Skeletal muscle cell (primary cell): ENCODE data around the gene AGAP1.
"Not testable (repeated sequence)": the region's sequence is repeated elsewhere in the genome, so short reads cannot be mapped to it uniquely, and the experiment has no call there.

Source experiments
- DNase-seq: peaks from one replicate; pipeline ENCODE4 v3.0.0-alpha.2; 2010; ENCODE audit warnings: low read depth
- H3K4me3 ChIP-seq: 2 replicates; pipeline ENCODE4 v1.5.1; 2011; ENCODE audit warnings: low read depth, mild to moderate bottlenecking, control low read depth, low read length, moderate library complexity

The AGAP1 gene

DNA sequence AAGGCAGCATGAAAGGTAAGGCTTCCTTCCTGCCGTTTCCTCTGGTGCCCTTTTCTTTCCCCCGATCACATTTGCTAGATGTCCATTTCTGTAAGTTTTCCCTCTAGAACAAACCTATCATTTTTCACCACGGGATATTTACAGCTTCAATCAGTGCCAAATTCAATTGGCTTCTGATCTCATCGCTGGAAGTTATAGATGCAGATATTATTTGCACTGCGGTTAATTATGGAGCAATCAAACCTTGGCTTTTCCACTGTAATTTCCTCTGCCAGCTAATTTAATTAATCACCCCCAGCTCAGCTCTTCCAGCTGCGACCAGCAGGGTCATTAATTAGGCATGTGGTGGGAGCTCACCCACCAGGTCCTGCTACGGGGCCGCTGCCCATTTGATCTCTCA, 588.2 kb downstream of the AGAP1 start:
- H3K4me3 ChIP-seq: no peak overlapping the region
- no peak for DNase-seq

DNA sequence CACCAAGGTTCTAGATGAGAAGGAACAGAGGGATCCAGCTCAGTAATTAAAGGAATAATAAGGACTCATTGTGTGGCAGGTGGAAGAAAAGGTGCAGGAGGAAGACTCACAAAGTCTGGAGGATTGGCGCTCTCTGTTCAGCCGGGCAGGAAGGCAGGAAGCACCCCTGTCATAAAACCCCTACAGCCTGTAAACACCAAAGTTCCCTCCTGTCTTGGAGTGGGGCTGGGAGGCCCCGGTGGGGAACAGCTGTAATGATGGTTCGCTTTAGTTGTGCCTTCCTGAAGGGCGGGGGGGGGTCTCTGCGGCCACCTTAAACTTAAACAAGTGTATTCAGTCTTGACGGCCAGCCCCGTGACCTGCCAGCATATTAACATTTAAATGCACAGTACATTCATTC, 590.1 kb downstream of the AGAP1 start:
- no peak for DNase-seq
- no peak overlapping the region for H3K4me3 ChIP-seq

DNA sequence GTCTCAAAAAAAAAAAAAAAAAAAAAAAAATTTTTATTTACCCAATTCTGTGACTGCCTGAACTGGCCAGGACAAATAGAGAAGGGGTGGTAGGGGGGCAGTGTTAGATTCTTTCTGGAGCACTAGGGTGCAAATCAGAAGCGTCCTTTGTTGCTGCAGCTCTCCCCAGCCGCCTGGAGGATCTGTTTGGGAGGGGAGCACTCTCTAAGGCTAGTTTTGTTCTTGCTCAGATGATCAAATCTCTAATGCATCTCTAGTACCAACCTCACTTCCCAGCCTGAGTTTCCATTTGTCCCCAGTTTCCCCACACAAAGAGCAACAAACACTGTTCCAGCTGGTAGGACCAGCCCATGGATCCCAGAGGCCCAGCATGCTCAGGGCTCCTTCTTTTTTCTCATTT, 591.4 kb downstream of the AGAP1 start:
- DNase-seq: no peak
- no peak overlapping the region for H3K4me3 ChIP-seq

DNA sequence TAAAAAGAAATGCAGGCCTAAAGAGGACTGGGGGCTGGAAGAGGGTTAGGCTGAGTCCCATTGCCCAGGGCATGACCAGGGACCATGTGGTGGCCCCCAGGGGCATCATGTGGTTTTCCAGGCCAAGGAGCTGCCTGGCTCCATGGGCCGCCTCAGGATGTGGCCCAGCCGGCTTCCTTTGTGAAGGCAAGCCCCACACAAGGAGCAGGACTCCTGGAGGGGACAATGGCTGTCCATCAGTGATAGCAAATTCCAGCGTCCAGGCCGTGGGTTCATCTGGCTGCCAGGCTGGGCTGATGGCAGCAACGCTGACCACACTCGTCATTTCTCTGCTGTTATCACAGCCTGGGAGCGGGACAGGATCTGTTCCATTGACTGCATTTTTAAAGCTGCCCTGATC, 591.8 kb downstream of the AGAP1 start:
- no peak overlapping the region for H3K4me3 ChIP-seq
- no peak for DNase-seq

DNA sequence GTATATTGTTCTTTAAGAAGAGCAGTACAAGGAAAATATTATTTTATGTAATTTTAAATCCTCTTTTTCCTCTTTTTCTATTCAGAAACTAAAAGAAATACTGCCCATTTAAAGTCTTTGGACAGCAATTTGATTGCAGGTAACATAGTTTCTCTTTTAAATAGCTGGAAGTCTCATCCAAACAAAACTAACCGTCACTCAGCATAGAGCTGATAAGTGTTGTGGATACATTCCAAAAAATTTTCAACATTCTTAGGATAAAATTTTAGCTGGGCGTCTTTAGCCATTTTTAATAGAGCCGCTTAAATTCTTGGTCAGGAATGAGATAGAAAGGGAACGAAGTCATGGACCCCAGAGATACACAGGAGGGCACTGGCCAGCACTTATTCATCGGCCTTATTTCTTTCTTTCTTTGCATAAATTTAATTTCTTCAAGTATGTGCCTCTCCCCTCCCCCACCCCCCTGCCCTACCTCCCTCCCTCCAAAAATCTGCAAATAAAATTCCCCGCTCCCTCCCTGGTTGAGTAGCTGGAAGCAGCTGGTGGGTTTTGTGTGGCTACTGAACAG, 592.6 kb downstream of the AGAP1 start:
- no peak for DNase-seq

DNA sequence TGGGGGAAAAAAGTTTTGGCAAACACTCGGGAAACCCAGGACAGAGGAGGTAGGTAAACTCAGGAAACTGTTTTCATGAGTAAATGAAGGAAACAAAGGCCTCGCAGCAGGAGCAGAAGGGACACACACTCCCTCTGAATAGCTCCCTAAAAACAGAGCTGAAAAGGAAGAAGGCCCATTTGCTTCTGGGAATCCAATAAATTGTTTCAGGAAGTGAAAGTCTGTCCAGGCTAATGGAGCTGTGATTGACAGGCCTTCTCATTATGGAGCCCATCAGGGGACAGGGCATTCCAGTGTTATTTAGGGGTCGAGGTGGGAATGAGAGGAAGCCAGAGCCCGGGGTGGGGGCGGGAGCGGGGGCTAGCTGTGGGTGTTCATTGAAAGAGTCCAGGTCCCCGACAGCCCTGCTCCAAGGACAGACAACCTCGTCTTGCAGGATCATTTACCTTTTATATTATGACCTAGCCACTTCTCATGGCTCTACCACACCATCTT, 593.2 kb downstream of the AGAP1 start:
- no peak overlapping the region for H3K4me3 ChIP-seq
- no peak for DNase-seq

More for the DNA sequence above, 592.6 kb downstream of the AGAP1 start:
- no peak overlapping the region for H3K4me3 ChIP-seq

DNA sequence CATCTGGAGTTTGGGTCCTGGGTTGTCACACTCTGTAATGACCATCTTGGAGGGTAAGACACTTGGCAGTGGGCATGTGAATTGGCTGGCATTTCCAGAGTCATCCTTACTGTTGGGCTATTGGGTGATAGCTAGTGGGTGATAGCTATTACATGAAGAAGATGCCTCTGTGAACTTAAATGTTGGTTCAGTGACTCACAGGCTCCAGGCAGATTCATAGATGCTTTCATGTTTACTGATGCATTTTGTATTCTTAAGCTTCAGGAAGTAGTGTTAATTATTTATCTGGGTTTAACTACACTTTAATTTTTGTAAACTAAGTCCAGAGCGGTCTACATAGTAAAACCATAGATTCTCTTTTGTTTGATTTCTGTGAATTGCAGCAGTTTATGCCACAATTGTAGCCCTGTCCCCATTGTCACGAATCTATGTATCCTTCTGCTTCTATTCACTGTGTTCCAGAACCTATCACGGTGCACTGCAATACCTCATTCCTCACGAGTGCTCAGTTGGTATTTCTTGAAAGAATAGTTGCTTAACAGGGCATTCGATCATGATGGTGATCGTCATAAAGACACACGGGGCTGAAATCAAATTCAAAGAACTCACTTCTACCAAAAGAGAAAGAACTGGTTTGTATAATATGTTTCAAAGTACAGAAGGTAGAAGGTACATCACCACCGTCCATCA, 594.7 kb downstream of the AGAP1 start:
- H3K4me3 ChIP-seq: no peak overlapping the region

DNA sequence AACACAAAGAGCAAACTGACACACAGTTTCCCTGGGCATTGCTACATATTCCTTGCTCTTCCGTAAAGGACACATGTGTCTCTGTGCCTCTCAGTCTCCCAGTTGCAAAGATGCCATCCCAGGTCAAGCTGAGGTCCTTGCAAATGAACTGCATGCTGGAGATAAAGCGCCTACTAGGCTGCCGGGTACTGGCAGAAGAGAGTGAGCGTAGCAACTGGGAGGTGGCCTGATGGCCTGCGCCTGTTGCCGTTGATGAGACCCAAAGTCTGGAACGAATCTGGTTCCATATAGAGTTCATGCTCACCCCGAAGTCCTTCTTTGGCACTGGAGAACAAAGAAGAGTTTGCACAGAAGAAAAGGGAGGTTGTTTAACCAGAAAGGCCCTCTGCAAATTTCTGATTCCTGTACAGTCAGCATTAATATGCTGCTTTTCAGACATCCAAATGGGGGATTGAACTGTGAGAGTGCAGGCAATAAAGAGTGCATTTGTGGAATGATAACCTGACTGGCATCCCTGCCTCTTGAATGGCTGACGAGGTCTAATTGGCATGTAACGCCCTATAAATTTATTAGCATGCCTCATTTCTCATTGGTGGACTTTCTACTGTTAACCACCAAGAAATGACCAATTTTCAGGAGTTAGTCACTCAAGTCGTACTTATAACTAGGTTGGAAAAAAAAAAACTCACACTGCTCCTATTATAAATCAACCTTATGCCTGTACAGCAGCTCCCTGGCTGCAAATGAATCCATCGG, 595.6 kb downstream of the AGAP1 start:
- DNase-seq: no peak
- no peak overlapping the region for H3K4me3 ChIP-seq

More for the DNA sequence above, 594.7 kb downstream of the AGAP1 start:
- DNase-seq: no peak

DNA sequence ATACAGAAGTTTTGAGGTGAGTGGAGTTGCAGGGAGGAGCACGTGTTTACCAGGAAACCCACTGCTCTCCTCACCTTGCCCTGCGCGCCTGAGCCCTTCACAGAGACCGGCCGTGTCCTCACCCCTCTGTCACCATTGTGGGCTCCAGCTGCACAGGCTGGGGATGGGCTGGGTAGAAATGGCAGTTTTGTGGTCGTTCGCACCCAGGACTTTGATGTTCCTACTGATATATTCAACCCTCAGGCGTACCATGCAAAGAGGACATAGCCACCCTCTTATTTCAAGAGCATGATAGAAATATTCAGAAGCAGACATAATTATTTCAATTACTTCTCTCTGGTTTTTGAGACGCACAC, 596.2 kb downstream of the AGAP1 start:
- no peak overlapping the region for H3K4me3 ChIP-seq
- no peak for DNase-seq

DNA sequence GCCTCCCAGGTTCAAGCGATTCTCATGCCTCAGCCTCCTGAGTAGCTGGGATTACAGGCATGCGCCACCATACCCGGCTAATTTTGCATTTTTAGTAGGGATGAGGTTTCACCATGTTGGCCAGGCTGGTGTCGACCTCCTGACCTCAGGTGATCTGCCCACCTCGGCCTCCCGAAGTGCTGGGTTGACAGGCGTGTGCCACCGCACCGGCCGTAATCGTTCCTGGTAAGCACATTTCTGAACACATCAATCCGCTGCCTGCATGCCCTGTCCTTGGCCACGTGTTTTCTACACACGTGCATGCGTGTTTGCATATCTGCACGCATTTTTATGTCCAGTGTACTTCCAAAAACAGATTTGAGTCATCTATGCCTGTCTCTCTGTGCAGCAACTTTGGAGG, 597.0 kb downstream of the AGAP1 start:
- not testable (repeated sequence) for H3K4me3 ChIP-seq, DNase-seq

DNA sequence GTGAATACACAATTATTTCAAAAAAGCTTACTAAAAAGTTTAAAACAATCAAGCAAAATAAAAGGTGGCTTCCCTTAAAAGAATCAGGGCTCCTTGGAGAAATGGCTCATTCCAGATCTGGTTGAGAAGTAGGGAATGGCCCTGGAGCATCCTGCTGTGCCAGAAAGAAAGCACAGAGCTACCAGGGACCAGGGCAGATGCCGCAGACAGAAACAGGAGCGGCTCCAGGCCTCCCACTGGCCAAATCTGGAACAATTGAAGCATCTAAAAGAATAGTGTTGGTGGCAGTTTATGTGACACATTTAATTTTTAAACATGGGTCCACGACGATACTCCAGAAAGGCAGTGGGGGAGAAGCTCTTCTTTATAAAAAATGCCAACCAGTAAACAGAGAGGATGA, 598.9 kb downstream of the AGAP1 start:
- H3K4me3 ChIP-seq: no peak overlapping the region
- no peak for DNase-seq

DNA sequence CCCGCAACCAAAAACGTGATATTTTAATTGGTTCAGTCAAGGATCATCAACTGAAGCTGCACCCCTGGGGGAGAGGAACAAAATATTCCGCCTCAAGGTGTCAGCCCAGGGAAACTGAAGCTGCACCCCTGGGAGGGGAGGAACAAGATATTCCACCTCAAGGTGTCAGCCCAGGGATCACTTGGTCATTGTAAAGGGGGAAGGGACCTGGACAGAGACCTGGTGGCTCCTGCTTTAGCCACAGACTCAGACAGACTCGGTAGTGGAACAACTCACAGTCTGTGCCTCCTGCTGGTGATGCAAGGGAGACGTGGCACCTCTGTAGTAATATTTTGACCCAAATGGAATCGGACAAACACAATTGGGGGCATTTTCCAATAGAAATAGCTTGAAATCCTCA, 599.3 kb downstream of the AGAP1 start:
- DNase-seq: no peak
- no peak overlapping the region for H3K4me3 ChIP-seq

DNA sequence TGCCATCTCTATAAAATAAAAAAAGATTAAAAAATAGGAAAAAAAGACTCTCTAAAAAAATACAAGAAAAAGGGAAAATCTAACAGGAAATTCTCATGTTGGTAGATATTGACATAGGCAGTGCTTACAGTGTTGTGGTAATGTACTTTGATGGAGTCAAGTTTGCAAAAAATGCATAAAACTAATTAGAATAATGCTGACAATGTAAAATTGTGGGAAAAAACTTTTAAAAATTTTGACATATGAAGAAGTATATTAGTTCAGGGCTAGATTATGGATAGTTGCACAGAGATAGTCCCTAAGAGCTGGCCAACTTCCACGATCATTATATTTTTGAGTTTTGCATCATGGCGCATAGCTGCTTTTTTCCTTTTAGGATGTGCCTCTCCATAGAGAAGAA, 601.7 kb downstream of the AGAP1 start:
- no peak for DNase-seq
- no peak overlapping the region for H3K4me3 ChIP-seq

DNA sequence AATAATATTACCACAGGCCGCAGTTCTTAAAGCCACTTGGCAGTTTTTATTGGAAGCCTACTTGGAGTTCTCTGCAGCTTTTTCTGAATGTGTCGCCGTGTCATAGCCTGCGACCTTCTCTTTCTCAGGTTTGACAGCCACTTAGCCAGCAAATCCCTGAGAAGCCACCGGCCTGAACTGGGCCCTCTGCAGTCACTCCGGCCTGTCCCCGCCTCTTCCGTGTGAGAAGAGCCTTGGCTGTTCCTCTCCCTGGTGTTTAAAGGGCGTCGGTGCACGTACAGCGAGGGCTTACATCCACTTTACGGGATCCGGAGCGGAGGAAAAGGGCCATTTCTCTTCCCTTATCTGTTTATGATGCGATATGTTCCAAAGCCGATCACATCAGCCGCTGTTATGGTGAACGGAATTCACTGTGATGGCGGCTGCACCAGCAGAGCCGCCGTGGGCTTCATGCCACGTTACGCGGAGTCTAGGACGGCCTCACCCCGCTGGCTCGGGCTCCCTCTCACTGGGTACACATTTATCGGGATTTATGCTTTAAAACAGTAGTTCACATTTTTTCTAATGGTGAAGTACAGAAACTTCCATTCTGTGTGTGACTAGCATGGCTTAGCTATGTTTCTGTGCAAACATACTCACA, 607.6 kb downstream of the AGAP1 start:
- no peak for DNase-seq
- no peak overlapping the region for H3K4me3 ChIP-seq

DNA sequence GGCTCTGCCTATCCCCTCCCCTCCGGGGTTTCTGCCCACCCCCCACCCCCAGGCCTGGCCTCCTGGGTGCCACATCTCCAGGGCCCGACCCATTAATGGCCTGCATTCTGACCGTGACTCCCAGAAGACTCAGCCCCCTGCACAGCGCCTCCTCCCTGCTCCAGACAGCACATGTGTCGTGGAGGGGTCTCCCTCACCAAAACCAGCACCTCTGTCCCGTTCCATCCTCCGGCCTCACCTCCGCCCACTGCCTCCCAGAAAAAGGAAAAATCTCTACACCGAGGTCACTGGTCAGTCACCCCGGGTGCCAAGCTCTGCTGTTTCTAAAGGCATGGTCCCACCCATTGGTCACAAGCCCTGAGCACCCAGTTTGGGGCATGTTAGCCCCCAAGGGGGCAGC, 609.1 kb downstream of the AGAP1 start:
- no peak for DNase-seq
- no peak overlapping the region for H3K4me3 ChIP-seq

DNA sequence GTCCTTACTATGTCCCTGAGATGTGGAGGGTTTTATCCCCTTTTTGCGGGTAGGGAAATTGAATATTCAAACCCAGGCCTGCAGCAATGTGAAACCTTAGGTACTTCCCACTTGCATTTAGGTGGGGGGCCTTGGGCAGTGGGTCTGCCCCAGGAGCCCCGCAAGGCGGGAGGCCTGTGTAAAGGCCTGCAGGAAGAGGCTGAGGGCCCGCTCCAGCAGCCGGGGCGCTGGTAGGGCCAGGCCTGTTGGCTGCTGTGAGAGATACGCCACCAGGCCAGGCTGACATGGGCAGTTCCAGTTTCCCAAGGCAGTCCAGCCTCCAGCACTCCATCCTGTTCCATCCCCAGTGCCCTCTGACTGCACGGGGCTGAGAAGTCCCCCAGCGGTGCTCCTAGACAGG, 610.1 kb downstream of the AGAP1 start:
- DNase-seq: no peak

DNA sequence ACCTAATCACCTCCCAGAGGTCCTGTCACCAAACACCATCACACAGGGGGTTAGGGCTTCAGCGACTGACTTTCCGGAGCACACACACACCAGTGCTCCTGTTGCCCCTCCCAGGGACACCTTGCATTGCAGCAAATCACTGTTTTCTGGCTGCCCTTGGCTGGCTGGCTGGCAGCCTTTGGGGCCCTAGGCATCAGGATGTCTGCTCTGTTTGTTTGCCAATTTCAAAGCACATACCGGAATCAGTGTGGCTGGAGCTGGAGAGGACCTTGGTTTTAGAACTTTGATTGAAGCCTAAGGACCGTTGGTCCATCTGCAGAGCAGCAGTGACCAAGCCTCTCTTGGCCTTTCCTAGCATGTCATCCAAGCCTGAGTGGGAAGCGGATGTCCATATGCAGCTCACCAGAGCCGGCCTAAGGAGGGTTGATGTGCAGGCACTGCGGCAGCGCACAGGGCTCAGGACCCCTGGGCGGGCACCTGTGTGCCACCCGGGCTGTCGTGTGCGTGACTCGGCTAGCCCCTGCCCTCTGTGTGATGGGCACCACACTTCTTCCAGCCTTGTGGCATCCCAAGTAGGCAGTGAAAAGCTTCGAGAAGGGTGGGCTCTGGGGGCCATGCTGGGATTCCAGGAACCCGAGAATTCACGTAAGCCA, 612.2 kb downstream of the AGAP1 start:
- no peak overlapping the region for H3K4me3 ChIP-seq
- no peak for DNase-seq

More for the DNA sequence above, 610.1 kb downstream of the AGAP1 start:
- H3K4me3 ChIP-seq: no peak overlapping the region

DNA sequence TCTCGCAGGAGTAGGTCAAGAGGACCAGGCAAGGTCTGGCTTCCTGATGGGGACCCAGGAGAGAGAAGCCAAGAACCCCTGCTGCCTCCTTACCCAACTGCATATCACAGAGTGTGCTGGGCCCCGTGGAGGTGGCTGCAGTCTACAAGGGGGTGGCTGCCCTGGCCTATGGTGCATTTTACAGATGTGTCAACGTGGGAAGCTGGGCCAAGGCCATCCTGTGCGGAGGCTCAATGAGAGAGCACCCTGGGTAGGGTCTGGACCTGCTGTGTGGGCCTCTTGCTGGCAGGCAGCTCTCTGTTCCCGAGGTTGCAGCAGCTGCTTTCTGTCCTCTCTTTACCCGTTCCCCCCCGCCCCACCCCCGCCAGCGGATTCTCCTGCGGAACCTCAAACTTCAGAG, 612.9 kb downstream of the AGAP1 start:
- no peak overlapping the region for H3K4me3 ChIP-seq
- DNase-seq: no peak

DNA sequence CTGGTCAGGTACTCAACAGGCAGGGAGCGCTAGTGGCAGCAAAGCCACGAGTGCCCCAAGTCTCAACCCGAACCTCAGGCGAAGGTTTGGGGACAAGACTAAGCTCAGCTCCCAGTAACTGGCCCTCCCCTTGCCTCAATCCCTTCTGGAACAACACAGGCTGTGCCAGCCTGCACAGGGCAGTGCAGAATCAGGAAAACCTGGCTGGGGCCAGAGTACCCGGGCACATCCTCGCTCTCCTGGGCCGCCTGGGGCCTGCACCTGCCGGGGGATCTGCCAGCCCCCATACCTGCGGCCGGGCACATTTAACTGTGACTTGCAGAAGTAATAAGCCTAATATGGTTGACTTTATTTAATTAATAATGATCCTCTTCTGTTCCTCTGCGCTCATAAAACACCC, 613.7 kb downstream of the AGAP1 start:
- no peak for DNase-seq

More for the DNA sequence above, 613.7 kb downstream of the AGAP1 start:
- H3K4me3 ChIP-seq: no peak overlapping the region
